Ishikawa (cell line): ENCODE results near the gene LETMD1.

Experiments
- CEBPB ChIP-seq: IDR thresholded peaks from 2 replicates; pipeline ENCODE4 v1.6.1; 2012
- CREB1 ChIP-seq: IDR thresholded peaks from 2 replicates; pipeline ENCODE4 v1.6.1; 2012; ENCODE audit warnings: low read depth
- EGR1 ChIP-seq: IDR thresholded peaks from 2 replicates; pipeline ENCODE4 v1.6.1; 2012
- EP300 ChIP-seq: IDR thresholded peaks from 2 replicates; pipeline ENCODE4 v1.6.1; 2012; ENCODE audit warnings: borderline replicate concordance
- FOXM1 ChIP-seq: IDR thresholded peaks from 2 replicates; pipeline ENCODE4 v1.6.1; 2012; ENCODE audit warnings: low read depth, borderline replicate concordance
- MAX ChIP-seq: IDR thresholded peaks from 2 replicates; pipeline ENCODE4 v1.6.1; 2012
- NFIC ChIP-seq: IDR thresholded peaks from 2 replicates; pipeline ENCODE4 v1.6.1; 2012
- RAD21 ChIP-seq: IDR thresholded peaks from 2 replicates; pipeline ENCODE4 v1.6.1; 2012; ENCODE audit warnings: low read depth
- TAF1 ChIP-seq: IDR thresholded peaks from 2 replicates; pipeline ENCODE4 v1.6.1; 2012; ENCODE audit warnings: low read depth, mild to moderate bottlenecking
- TCF12 ChIP-seq: IDR thresholded peaks from 2 replicates; pipeline ENCODE4 v1.6.1; 2012; ENCODE audit warnings: low read depth
- TEAD4 ChIP-seq: IDR thresholded peaks from 2 replicates; pipeline ENCODE4 v1.6.1; 2012
- YY1 ChIP-seq: IDR thresholded peaks from 2 replicates; pipeline ENCODE4 v1.6.1; 2012; ENCODE audit warnings: low read depth
- ZBTB7A ChIP-seq: IDR thresholded peaks from 2 replicates; pipeline ENCODE4 v1.6.1; 2012; ENCODE audit warnings: low read depth
- TF ChIP-seq, protein P1 (sequence below): IDR thresholded peaks from 2 replicates; pipeline ENCODE4 v1.6.1; 2012
- TF ChIP-seq, protein P2 (sequence below): IDR thresholded peaks from 2 replicates; pipeline ENCODE4 v1.6.1; 2012; ENCODE audit warnings: low read depth, mild to moderate bottlenecking

The LETMD1 gene

DNA sequence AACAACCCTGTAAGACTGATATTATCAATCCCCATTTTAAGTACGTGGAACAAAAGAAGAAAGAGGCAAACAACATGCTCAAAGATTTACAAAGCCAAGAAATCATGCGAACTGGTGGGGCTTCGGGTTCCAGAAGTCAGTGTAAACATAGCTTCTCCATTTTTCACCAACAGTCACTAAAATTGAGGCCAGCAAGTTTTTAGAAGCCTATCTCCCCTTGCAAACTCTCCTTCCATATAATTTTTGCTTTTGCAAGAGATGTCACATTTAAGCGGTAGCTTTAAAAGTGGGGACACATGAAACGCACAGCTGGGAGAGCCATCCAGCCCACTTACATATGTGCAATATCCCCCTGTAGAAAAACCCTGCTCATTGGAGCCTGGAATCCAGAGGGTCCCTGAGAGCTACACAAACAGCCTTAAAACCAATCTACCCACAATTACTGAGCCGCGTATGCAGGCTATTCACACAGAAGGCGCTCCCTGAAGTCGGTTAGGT is 22.7 kb upstream of the LETMD1 start:
- no peak for TF ChIP-seq YY1
- no peak for TF ChIP-seq TAF1
- no peak for TF ChIP-seq NFIC
- no peak for TF ChIP-seq ZBTB7A
- TF ChIP-seq EGR1 = no peak
- no peak for TF ChIP-seq EP300
- no peak for TF ChIP-seq CEBPB
- no peak for TF ChIP-seq CREB1
- no peak for TF ChIP-seq FOXM1
- TF ChIP-seq TEAD4 = no peak; the same call in 1 of the 2 replicates
- TF ChIP-seq, protein P1, sequence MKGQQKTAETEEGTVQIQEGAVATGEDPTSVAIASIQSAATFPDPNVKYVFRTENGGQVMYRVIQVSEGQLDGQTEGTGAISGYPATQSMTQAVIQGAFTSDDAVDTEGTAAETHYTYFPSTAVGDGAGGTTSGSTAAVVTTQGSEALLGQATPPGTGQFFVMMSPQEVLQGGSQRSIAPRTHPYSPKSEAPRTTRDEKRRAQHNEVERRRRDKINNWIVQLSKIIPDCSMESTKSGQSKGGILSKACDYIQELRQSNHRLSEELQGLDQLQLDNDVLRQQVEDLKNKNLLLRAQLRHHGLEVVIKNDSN = no peak
- TF ChIP-seq, protein P2, sequence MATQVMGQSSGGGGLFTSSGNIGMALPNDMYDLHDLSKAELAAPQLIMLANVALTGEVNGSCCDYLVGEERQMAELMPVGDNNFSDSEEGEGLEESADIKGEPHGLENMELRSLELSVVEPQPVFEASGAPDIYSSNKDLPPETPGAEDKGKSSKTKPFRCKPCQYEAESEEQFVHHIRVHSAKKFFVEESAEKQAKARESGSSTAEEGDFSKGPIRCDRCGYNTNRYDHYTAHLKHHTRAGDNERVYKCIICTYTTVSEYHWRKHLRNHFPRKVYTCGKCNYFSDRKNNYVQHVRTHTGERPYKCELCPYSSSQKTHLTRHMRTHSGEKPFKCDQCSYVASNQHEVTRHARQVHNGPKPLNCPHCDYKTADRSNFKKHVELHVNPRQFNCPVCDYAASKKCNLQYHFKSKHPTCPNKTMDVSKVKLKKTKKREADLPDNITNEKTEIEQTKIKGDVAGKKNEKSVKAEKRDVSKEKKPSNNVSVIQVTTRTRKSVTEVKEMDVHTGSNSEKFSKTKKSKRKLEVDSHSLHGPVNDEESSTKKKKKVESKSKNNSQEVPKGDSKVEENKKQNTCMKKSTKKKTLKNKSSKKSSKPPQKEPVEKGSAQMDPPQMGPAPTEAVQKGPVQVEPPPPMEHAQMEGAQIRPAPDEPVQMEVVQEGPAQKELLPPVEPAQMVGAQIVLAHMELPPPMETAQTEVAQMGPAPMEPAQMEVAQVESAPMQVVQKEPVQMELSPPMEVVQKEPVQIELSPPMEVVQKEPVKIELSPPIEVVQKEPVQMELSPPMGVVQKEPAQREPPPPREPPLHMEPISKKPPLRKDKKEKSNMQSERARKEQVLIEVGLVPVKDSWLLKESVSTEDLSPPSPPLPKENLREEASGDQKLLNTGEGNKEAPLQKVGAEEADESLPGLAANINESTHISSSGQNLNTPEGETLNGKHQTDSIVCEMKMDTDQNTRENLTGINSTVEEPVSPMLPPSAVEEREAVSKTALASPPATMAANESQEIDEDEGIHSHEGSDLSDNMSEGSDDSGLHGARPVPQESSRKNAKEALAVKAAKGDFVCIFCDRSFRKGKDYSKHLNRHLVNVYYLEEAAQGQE = no peak
- TF ChIP-seq RAD21 = no peak
- TF ChIP-seq TCF12 = no peak
- no peak for TF ChIP-seq MAX

DNA sequence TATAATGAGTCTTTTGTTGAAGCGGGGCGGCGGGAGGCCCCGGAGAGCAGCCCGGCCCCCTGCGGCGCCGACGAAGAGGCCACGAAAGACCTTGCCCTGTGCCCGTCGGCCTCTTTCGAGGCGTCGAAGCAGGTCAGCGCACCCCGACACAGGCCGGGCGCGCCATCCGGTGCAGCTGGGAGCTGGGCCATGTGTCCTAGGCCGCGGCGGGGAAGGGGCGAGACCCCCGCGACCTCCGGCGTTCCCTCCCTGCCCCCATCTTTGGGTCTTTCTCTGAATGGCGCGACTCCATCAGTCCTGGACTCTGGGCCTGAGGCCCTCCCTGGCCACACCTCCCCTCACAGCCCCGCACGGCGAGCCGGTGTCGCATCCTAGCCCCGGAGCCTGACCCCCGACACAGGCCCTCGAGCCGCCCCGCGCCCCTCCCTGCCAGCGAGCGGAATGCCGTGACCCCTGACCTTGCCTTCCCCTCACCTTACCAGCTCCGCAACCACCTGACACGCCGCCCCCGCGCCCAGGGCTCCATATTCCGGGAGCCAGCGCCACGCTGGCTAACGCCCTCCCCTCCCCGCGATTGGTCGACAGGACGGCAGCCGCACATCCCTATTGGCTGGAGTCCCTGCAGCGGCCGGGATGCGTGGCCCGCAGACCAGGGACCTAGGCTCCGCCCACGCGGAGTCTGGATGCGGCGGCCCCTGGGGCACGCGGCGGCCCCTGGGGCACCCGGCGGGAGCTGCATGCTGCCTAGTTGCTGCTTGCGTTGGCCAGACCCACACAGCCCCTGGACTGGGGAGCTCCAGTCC is 22.1 kb upstream of the LETMD1 start, which contains the start of gene SLC11A2:
Gene SLC11A2, minus strand, starts transcription at position 549 of the 803 bp plus-strand sequence. CDS start 15,656 bp downstream, outside the sequence.
- TF ChIP-seq CREB1 = no peak; the same call in 1 of the 2 replicates
- no peak; the same call in 1 of the 2 replicates for TF ChIP-seq EP300
- TF ChIP-seq NFIC = peak; percentile 71; the same call in 1 of the 2 replicates
- peak; percentile 77 for TF ChIP-seq YY1
- TF ChIP-seq MAX = peak; percentile 85
- peak; percentile 95 for TF ChIP-seq ZBTB7A
- TF ChIP-seq, protein P1 = peak; percentile 79
- no peak for TF ChIP-seq CEBPB
- peak; percentile 99 for TF ChIP-seq EGR1
- peak; percentile 77 for TF ChIP-seq TAF1
- peak; percentile 17 for TF ChIP-seq TEAD4
- peak; percentile 43; the same call in 1 of the 2 replicates for TF ChIP-seq TCF12
- no peak for TF ChIP-seq RAD21
- no peak; the same call in 1 of the 2 replicates for TF ChIP-seq FOXM1
- TF ChIP-seq, protein P2 = no peak

- TF ChIP-seq NFIC (no peak), CREB1 (no peak), EGR1 (no peak), FOXM1 (no peak)
Observed at GRCh38 chr12:51027342-51027835, 20.7 kb upstream of the LETMD1 start.

DNA sequence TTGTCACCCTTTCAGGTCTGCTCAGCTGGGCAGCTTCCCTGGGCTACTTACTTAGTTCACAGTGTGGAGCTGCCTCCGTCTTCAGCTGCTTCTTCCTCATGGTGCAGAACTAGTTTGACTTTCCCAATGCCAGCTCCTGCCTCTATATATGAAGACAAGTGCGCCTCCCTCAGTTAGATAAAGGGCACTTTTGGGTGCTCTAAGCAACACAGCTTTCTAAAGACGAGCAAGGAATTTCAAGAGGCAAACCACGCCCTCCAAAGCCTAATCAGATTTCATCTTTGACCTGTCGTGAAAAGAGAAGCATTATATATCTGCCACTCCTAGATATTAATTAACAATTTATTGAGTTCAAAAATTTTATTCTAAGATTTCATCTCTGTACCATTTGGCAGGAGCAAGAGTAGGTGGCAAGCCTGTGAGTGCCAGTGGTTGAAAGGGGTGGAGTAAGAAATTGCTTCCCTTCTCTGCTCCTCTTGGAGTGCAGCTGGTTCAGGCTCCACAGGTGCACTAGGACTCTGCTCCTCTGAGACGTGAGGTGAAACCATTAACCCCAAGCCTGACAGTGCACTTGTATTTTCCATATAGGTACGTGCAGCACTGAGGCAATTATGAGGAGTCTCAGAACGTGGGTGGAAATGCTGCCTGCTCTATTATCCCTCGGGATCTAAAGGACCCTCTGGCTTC is 19.9 kb upstream of the LETMD1 start:
- TF ChIP-seq MAX (peak; percentile 41; the same call in 1 of the 2 replicates), TCF12 (no peak), EP300 (no peak), RAD21 (peak; percentile 91)

GRCh38 chr12:51028813-51029150 is 19.3 kb upstream of the LETMD1 start:
- TF ChIP-seq MAX = no peak
- TF ChIP-seq TEAD4 = no peak
- 0 out of 2 replicates have a peak, but pooled peaks have one; percentile 30 for TF ChIP-seq CEBPB
